Cerebellar cortex (tissue), 1 donor: ENCODE data around the gene TGM2.

Experiments
- DNase-seq: peaks from one replicate; pipeline ENCODE4 v3.0.0-alpha.2; 2015; ENCODE audit warnings: low spot score

The TGM2 gene

DNA sequence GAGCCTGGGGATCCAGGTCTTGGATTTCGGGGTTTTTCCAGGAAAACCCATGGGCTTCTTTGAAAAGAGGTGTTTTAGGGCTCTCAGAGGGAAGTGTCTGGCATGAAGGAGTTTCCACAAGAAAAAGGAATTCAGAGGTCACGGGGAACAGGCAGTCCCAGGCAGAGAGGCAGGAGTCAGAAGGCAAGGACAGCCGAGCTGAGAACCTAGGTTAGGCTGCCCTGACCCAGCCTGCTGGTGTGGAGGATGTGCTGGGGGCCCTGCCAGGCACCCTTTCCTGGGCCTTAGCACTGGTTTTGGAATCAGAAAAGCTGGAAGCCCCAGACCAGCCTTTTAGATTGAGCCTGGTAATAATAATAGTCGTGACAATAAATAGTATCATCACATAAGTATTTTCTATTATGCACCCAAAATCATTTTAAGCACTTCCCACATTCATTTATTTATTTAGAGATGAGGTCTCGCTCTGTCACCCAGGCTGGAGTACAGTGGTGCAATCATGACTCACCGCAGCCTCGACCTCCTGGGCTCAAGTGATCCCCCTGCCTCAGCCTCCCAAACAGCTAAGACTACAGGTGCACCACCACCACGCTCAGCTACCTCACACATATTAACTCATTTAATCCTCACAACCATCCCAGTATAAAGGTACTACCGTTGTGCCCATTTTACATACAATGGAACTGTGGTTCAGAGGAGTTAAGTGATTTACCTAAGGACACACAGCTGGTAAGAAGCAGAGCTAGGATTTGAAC lies 19.9 kb downstream of the TGM2 start:
- DNase-seq, result no peak

DNA sequence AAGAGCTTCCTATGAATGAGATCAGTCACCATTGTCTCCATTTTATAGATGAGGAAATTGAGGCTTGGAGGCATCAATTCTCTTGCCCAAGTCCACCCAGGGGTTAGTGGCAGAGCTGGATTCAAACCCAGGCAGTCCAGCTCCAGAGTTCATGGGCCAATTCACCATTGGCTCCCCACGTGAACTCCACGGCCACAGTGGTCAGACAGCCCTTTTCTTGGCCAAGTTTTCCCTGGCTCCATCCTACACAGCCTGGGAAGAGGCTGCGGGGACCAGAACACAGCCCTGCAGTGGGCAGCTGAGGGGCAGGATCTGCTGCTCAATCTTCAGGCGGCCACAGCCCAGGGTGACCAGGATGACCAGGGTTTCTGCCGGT lies 20.5 kb downstream of the TGM2 start:
- no peak for DNase-seq

DNA sequence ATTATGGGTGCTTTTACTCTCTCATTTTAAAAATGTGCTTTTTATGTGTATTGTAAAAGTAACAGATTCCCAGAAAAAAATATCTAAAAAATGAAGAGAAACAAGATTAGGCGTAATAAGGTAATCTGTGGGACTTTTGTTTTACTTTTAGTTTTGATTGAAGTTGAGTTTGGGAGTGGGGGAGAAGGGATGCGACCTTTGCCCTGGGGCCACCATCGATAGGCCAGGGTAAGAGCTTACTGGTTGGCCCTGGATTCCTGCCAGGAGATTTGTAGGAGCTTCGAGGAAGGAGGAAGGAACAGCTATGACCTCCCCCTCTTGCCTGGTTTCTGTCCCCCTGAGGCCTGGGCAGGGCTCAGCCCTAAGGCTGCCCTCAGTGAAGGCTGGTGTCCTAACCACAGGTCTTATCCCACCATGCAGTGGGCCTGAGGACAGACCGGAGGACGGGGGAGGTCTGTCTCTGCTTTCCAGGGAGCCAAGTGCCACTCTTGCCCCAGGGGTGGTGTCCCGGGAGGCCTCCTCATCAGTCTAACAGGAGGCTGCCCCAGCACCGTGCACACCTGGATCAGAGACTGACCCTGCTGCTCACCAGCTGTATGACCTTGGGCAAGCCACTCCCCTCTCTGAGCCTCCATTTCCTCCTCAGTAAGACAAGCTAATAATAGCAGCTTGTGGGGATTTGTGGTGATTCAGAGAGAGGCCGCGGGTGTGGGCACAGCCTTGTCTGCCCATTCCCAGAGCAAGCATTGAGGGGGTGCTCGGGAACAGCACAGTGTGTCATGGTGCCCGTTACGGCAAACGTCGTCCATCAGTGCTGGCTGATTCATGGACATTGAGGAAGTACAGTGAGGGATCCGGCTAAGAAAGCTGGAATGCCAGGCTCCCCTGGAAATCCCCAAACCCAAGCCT lies 21.2 kb downstream of the TGM2 start:
- DNase-seq, result no peak

DNA sequence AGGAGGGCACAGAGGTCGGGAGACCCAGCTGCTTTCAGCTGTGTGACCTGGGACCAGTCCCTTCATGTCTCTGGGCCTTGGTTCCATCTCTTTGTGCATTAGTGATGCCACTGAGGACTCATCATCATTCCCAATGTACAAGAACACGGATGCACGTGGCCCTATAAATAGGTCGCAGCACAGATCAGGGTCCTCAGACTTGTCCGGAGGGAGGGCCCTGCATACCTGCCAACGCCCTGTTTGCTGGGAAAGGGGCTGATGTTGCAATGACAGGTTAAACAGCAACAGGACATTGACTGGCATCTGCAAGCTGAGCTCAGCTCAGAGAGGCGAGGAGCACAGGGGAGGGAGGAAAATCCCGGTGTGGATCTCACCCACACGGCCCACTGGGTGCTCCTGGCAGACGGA lies 21.8 kb downstream of the TGM2 start:
- no peak for DNase-seq

DNA sequence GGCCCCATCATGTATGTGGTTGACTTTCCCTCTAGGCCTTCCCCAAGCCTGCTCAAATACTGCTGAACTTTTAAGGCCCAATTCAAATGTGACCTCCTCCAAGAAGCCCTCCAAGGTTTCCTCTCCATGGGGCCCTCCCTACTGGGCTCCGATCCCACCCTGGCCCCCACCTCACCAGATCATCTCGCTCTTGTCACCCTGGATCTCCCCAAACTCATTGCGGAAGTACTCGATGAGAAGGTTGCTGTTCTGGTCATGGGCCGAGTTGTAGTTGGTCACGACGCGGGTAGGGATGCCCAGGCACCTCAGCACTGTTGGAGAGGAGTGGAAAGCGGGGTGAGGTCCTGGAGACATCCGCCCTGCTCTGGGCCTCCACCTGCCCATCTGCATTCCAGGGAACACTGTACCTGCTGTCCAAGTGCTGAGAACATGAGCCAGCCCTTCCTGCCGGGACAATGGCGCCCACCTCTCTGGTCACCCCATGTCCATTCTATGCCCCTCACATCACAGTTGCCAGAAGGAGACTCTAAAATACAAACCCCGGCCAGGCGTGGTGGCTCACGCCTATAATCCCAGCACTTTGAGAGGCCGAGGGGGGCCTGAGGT lies 23.1 kb downstream of the TGM2 start:
- DNase-seq, result no peak

DNA sequence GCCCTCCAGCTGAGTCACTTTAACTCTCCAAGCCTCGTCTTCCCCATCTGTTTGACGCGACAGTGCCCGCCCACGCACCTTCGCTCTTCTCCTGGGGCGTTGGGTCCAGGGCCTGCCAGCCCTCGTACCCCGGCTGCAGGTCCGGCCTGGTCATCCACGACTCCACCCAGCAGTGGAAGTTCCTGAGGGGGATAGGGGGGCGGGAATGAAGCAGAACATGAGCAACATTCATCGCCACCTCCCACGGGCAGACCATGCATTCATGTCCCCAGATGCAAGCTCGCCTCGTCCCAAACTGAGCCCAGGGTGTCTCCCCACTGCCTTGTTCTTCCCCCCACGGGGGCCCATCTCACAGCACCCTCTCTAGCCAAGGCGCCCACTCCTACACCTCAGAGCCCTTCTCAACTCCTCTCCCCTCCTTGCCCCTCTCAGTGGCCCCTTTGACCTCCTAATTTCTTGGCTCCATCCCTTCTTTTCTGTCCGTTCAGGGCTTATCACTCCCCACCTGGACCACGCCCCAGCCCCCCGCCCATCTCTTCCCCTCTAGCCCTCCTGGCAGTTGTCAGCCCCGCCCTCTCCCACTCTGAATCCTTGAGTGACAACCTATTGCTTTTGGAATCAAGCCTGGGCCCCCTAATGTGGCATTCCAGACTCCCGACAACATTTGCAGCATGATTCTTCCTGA lies 23.7 kb downstream of the TGM2 start:
- DNase-seq, result no peak

DNA sequence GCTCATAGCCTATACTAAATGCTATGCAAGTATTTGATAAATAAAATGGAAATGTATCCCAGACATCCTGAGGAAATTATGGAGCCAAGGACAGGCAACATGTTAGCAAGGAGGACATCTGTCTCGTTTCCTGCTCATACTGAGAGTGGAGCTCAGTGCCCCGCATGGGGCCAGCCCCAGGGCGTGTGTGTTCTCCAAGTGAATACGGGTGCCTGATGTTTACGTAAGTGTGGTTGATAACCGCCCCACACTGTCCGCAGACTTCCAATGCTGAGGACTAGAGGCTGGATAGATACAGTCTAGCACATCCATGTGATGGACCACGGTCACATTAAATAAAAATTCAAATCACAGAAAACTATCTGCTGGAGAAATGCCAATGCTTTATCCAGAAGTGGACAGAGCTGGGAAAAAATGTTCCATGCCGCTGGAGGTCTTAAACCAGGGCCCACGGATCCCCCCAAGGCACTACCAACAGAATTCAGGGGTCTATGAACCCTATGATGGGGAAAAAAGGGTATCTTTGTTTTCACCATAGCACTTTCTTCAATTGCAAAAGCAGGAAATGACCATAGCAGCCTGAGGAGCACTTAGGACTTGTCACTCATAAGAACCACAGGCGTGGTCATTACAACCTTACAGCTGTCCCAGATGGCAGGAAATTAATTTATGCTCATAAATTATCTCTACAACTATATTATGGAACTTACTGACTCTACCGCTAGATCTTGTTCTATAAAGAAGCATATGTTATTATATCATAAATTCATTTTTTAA lies 24.9 kb downstream of the TGM2 start:
- DNase-seq, result no peak

DNA sequence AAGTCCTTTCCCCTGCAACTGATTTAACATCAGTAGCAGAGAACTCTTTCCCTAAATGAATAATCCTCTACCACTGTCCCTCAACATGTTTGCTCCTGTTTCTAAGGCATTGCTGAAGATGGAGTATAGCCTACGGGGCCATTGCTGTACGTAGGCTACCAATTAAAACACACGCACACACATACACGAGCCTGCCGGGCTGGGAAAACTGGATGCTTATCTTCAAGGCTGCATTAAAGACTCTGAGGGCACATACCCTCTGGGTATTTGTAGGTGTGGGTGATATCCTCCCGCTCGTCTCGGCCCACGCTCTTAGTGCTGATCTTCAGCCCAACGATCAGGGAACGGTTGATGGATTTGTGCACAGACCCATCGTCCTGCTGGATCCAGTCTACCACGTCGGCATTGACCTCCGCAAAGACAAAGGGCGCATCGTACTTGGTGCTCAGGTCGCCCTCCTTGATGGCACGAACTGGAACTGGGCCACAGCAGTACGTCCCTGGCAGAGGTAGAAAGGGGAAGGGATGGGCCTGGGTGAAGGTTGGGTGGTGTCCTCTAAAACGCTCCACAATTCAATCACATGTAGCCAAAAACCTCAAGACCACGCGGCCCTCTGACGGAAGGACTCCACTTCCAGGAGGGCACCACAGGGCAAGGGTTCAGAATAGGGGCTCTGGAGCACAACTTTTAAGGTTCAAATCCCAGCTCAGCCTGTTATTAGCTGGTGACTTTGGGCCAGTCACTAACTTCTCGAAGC lies 25.7 kb downstream of the TGM2 start:
- DNase-seq, result no peak

DNA sequence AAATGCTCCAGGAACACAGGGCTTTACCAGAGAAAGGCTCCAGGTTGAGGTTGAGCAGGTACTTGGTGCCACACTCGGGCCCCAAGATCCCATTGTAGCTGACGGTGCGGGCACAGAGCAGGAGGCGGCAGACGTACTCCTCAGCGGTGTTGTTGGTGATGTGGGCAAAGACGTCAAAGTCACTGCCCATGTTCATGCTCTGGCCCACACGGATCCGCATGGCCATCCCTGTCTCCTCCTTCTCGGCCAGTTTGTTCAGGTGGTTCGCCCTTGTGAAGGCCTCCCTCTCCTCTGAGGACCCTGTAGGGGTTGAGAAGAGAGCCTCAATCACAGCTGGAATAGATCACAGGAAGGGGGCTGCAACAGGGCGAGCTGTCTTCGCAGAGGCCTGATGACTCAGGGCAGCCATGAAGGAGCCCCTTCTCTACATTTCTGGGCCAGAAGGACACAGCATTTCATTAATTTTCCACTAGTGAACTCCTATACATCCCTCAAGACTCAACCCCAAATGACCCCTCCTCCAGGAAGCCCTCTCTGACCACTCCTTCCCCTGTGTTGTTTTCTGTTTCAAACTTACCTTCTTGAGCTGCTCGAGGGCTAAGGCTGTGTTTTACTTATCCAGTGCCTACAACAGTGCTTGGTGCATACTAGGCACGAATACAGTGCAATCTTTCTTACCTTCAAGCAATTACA lies 26.8 kb downstream of the TGM2 start:
- DNase-seq, result no peak

DNA sequence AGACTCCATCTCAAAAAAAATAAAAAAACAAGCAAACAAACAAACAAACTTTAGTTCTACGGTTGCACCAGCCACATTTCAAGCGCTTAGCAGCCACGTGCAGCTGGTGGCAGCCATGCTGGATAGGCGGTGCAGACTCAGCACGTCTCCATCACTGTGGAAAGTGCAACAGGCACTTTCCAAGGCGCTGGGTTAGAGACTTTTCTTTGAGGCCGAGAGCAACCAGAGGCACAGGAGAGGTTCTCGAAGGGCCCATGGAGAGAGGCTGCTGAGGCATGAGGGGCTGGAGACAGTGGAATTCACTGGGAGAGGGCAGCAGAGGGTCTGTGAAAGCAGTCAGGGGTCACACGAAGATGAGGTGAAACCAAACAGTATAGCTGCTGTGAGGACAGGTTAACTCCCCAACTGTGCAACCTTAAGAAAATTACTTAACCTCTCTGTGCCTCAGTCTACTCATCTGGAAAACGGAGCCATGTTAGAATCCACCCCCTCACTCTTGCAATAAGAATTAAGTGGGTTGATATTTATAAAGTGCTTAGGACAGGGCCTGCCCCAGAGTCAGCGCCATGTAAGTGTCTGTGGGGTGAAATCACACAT lies 27.5 kb downstream of the TGM2 start:
- DNase-seq, result no peak

DNA sequence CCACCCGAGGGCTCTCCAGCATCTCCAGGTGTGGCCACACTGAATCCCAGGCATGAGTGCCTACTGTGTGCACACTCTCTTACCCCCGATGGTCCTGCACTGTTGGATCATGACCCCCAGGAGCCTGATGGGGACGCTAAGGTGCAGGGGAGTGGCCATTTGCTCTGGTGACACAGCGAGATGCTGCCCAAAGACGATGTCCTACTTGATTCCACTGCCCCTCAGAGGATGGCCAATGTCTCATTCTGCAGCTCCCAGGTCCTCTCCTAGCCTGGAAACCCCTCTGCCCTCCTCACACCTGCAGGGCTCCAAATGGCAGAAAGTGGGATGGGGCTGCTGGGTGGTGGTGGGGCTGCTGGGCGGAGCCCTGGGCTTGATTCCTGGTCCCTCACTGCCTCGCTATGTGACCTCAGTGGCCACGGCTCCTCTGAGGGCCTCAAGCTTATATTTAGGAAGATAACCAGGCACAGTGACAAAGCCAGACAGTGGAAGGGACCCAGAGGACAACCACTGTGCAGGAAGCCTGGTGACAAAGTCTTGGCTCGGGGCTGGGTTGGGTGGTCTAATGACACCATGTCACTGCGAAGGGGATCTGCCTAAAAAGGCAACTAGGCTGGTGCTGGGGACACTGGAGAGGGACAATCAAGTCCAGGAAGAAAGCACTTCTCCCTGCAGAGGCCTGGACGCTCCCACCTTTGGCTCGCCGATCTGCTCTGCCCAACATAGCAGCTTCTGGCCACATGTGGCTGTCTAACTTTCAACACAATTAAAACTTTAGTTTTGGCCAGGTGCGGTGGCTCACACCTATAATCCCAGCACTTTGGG lies 28.4 kb downstream of the TGM2 start:
- DNase-seq, result no peak

DNA sequence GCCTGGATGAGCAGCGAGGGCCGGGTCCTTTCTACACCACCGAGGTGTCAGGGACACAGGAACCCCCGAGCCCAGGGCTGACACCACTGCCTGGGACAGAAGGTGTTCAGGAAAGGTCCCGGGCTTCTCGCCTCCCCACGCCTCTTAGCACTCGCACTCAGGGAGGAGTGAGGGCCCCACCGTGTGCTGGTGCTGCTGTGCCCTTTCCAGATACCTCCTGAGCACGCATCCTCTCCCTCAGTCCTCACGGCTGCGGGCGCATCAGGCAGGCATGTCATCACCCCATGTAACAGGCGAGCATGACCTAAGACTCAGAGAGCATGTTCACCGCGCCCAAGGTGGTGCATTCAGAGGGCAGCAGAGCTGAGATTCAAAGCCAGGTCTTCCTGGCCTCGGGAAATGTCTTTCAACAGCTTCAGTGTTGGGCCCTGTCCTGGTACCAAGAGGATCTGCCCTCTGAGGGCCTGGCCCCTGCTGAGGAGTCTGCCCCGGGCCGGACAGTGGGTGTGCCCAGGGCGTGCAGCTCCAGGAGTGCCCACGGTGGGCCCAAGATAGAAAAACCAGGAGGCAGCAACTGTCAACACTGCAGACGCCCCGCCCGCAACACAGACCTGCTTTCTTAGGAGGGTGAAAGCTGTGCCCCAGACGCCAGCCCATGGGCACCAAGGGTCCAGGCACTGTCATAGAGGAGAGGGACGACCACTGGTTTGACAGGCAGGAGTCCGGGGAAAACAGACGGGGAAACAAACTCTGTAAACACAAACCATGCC lies 29.2 kb downstream of the TGM2 start:
- no peak for DNase-seq

DNA sequence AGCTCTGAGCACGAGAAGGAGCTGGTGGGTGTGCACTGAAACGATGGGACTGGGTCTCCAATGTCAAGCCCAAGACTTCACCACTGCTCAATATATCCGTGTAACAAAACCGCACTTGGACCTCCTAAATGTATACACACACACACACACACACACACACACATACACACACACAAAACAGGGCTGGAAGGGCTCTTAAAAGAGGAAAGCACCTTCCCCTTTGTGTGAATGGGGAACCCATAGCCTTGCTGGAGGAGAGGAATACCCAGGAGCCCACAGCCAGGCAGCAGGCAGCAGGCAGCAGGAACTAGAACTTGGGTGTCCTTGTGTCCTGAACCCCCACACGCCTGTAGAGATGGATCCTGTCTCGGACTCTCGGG lies 29.8 kb downstream of the TGM2 start:
- no peak for DNase-seq

DNA sequence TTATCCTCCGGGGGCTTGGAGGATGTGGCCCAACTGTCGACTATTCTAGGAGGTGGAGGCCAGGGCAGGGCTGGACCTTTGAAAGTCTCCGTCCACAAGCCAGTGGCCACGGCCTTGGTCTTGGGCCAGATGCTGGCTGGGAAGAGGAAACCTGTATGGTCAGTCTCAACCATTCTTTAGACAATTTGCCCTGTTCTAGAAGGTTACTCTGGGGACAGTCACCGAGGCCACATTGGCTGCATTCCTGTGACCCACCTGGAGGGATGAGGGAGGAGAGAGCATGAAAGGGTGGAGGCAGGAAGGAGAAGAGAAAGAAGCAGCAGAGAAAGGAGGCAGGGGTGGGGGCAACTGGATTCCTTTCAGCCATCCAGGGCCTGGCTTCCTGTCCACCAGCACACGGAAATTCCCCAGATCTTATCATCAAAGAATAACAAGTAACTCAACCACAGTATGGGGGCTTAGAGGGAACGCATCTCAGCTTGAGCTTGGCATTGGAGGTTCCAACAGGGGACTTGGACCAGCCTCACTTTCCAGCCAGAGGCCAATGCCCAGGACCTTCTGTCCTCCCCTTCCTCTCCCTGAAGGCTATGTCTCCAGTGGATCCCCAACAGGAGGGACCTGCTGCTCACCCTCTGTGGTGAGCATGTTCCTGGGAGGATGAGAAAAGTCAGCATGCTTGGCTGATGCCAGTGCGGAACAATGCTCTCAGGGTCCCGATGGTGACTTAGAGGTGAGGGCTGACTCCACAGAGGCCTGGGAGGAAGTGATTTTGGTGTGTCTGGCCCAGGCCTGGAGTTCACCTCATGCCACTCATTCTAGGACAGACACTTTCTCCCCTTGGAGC lies 30.4 kb downstream of the TGM2 start:
- DNase-seq, result no peak

DNA sequence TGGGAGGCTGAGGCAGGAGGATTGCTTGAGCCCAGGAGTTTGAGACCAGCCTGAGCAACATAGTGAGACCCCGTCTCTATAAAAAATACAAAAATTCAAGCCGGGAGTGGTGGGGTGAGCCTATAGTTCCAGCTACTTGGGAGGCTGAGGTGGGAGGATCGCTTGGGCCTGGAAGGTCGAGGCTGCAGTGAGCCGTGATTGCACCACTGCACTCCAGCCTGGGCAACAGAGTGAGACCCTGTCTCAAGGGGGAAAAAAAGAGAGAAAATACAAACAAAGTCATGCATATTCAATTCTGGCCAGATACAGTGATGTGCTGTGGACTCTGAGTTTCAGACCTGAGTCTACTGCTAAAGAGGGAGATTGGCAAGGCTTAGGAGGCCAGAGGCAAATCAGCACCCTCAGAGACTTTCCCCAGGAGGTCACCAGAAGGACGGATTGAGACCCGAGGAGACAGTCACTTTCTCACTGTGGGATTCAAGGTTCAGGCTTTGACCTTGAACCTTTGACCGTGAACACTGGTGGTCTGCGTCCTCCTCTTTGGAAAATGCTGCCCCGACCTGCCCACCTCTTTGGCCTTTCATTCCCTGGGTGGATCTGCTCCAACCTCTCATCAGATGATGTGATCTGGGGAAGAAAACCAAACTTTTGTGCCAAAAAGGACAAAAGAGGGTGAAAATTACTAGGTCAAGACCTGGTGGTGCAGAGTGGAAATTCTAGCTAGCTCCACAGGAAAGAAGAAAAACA lies 31.2 kb downstream of the TGM2 start:
- DNase-seq, result no peak

DNA sequence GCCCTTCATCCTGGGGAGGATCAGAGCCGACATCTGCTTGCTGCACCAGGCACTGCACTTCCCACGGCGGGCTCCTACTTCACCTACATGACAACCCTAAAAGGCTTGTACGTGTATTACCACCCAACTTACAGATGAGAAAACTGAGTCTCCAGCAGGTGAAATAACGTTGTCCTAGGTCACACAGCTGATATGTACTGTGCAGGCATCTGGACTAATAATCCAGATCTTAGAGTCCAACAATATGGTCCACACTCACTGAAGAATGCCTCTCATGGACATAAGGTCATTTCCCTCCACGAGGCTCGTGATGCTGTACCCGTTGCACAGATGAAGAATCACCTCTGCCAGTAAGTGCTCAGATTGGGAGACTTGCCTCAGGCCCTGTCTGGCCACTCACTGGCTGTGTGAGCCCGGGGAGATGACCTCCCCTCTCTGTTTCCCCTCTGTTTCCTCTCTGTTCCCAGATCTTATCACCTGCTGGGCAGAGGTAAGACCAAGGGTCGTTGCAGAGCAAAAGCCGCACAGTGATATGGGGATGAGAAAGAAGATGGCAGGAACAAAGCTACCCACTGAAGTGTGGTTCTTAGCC lies 32.1 kb downstream of the TGM2 start:
- no peak for DNase-seq
